ENCODE data around the gene GLDN. TPM values are rescaled to one million over a fixed set of nuclear protein-coding genes. Genes with fewer than 3 reads are reported as not detected.

Gene GLDN
- total and polyA plus RNA-seq, 2 of the 8 experiments (the other 6 are each of a cell fraction or from before 2014, with no cell fraction given): 0.24 to 0.50 TPM

DNA sequence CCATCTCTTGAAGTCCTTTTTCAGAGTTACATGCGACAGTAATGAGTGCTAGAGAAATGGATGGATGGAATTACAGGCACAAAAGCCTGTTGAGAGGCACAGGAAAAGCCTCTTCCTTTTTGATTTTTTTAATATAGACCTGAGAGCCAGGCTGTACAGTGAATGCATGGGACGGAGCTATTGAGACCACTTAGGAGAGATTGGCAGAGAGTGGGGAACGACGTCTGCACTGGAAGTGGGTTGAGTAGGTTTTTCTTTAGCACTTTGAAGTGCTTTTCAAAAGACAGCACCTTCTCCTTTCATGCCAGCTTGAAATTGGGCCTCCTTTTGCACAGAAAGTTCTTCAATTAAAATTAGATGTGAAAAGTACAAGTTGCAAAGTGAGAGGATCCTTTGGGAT is 37.0 kb downstream of the GLDN start:
- POLR2A ChIA-PET (ENCODE audit: partially characterized antibody): no interaction called here
- Histone ChIP-seq H3K14ac (ENCODE audit: insufficient read length) (no peak overlapping the region), H3K79me1 (ENCODE audit: low read depth, low read length) (no peaks in the 10 kb centered on the region), H3K4ac (replicated peaks; ENCODE audit: insufficient read length, low read depth, low read length) (no peak overlapping the region), H3K36me3 (ENCODE audit: control insufficient read depth in 2 of 4, insufficient read depth in 4 of 4, low read length in 3 of 4) (no peaks in the 10 kb centered on the region), H3K23ac (ENCODE audit: insufficient read length) (no peak overlapping the region), H2BK120ac (replicated peaks; ENCODE audit: low read depth, low read length) (no peak overlapping the region), H3K56ac (replicated peaks; ENCODE audit: insufficient read length, low read depth, low read length) (no peak overlapping the region), H2AFZ (ENCODE audit: low read length) (no peak overlapping the region), H2BK12ac (ENCODE audit: low read depth, low read length) (no peak overlapping the region), H4K8ac (ENCODE audit: extremely low read depth, insufficient read depth, low read length) (no peak overlapping the region), H3K9me3 (ENCODE audit: insufficient read depth in 2 of 2, low read depth in 1 of 2, low read length in 1 of 2) (0 out of 4 replicates have a peak, but pooled peaks cover 0 to 2% of the 10 kb centered on the region in 2 experiments), H4K91ac (replicated peaks; ENCODE audit: insufficient read length, low read length) (no peak overlapping the region), H3K23me2 (ENCODE audit: low read depth, low read length) (no peaks in the 10 kb centered on the region), H3K79me2 (ENCODE audit: control insufficient read depth in 1 of 2, insufficient read depth in 2 of 2, low read length in 2 of 2) (no peaks in the 10 kb centered on the region), H2AK5ac (ENCODE audit: low read depth, low read length) (no peak overlapping the region), H3K4me1 (replicated peaks in 1 of 4; ENCODE audit: control insufficient read depth in 3 of 4, insufficient read depth in 4 of 4, low read length in 3 of 4) (no peaks in the 10 kb centered on the region; a peak in 1 of 7 replicates), H2BK15ac (ENCODE audit: low read length) (no peak overlapping the region), H4K20me1 (replicated peaks in 1 of 2; ENCODE audit: control insufficient read depth in 1 of 2, insufficient read depth in 2 of 2, low read length in 2 of 2) (no peaks in the 10 kb centered on the region), H4K5ac (ENCODE audit: insufficient read length, low read depth, low read length) (no peak overlapping the region), H3K27ac (ENCODE audit: low read depth, low read length) (no peak overlapping the region), H3K18ac (ENCODE audit: extremely low read depth, low read length) (no peak overlapping the region), H2BK20ac (ENCODE audit: low read length) (no peak overlapping the region), H3K9ac (replicated peaks in 1 of 4; ENCODE audit: extremely low read depth in 1 of 4, low read depth in 3 of 4, low read length in 3 of 4) (no peak overlapping the region), H3K4me3 (ENCODE audit: extremely low read depth in 1 of 4, insufficient read depth in 2 of 4, low read depth in 3 of 4, low read length in 4 of 4) (no peak overlapping the region), H2BK5ac (ENCODE audit: low read depth, low read length) (no peak overlapping the region), H3K27me3 (replicated peaks in 1 of 4; ENCODE audit: control insufficient read depth in 3 of 4, extremely low read depth in 1 of 4, insufficient read depth in 3 of 4, low read length in 3 of 4) (no peaks in the 10 kb centered on the region), H3K4me2 (ENCODE audit: insufficient read depth in 1 of 2, low read depth in 2 of 2, low read length in 2 of 2) (no peak overlapping the region)
- DNase-seq (ENCODE audit: low read depth in 1 of 2, low spot score in 2 of 2): no peak
- 71% methylated on average over 4 of the region's 4 CpGs; no CpG with 5 or more reads in 1 of the 2 experiments for WGBS, 2 experiments (ENCODE audit: extremely low coverage in 1 of 2, insufficient coverage in 1 of 2, insufficient read length in 1 of 2, insufficient replicate concordance in 2 of 2, low coverage in 1 of 2, low lambda C conversion rate in 2 of 2, missing lambda C conversion rate in 1 of 2)
- CTCF ChIA-PET (ENCODE audit: partially characterized antibody): interaction anchor here (0.6 to 10.6 kb wide), 10 partner anchors 9 to 215 kb away, joined by 3 to 263 read pairs (median 10); no protein-coding TSS in a partner anchor
- FAIRE-seq: no peak
- no peak for TF ChIP-seq RNF2 (IDR thresholded peaks at IDR 0.05; ENCODE audit: borderline replicate concordance, low read depth, low read length, missing control alignments, poor library complexity, severe bottlenecking)
- TF ChIP-seq SIX5 (IDR thresholded peaks at IDR 0.05; ENCODE audit: low read depth, low read length): no peak
- TF ChIP-seq RXRA (IDR thresholded peaks at IDR 0.05; ENCODE audit: insufficient read depth, low read depth, low read length): no peak
- TF ChIP-seq CHD1 (IDR thresholded peaks at IDR 0.05; ENCODE audit: low read depth, low read length): no peak
- TF ChIP-seq GTF2F1 (IDR thresholded peaks at IDR 0.05; ENCODE audit: borderline replicate concordance, low read depth, low read length): no peak
- TF ChIP-seq HDAC6 (IDR thresholded peaks at IDR 0.05; ENCODE audit: low read depth, low read length): no peak
- TF ChIP-seq CREB1 (IDR thresholded peaks at IDR 0.05): no peak
- TF ChIP-seq ASH2L (IDR thresholded peaks at IDR 0.05; ENCODE audit: low read length): no peak
- TF ChIP-seq, protein P1, sequence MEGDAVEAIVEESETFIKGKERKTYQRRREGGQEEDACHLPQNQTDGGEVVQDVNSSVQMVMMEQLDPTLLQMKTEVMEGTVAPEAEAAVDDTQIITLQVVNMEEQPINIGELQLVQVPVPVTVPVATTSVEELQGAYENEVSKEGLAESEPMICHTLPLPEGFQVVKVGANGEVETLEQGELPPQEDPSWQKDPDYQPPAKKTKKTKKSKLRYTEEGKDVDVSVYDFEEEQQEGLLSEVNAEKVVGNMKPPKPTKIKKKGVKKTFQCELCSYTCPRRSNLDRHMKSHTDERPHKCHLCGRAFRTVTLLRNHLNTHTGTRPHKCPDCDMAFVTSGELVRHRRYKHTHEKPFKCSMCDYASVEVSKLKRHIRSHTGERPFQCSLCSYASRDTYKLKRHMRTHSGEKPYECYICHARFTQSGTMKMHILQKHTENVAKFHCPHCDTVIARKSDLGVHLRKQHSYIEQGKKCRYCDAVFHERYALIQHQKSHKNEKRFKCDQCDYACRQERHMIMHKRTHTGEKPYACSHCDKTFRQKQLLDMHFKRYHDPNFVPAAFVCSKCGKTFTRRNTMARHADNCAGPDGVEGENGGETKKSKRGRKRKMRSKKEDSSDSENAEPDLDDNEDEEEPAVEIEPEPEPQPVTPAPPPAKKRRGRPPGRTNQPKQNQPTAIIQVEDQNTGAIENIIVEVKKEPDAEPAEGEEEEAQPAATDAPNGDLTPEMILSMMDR (IDR thresholded peaks at IDR 0.05; ENCODE audit: control extremely low read depth in 1 of 3, insufficient read depth in 1 of 3, low read depth in 1 of 3, low read length in 3 of 3): no peak
- TF ChIP-seq SP4 (IDR thresholded peaks at IDR 0.05; ENCODE audit: low read length): no peak
- TF ChIP-seq KDM4A (IDR thresholded peaks at IDR 0.05; ENCODE audit: low read depth, low read length, severe bottlenecking): no peak
